NCI-H187 (cell line): Measurements from ENCODE around the gene PLA2G12A.
"Not testable (repeated sequence)": the region's sequence is repeated elsewhere in the genome, so short reads cannot be mapped to it uniquely, and the experiment has no call there.

Experiments
- DNase-seq, 2 experiments: peaks; one replicate each; lab custom pipeline; 2025; lab: John Stamatoyannopoulos, UW

The PLA2G12A gene

GRCh38 chr4:109728385-109728784, 1.5 kb downstream of the PLA2G12A start:
- no peak for DNase-seq

- DNase-seq: no peak
Observed at GRCh38 chr4:109723110-109723509, 6.8 kb downstream of the PLA2G12A start.

DNA sequence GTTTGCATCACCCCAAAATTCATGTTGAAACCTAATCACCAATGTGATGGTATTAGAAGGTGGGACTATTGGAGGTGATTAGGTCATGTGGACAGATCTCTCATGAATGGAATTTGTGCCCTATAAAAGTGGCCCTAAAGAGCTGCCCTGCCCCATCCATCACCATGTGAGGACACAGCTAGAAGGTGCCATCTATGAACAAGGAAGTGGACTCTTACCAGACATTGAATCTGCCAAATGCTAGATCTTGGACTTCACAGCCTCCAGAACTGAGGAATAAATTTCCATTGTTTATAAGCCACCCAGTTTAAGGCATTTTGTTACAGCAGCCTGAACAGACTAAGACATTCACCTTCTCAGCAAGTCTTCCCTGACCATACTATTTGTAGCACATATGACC, 7.5 kb downstream of the PLA2G12A start:
- no peak for DNase-seq

- no peak for DNase-seq
Observed at GRCh38 chr4:109721033-109721432, 8.8 kb downstream of the PLA2G12A start.

GRCh38 chr4:109719604-109720003, 10.3 kb downstream of the PLA2G12A start:
- DNase-seq: no peak

- DNase-seq: no peak
Observed at GRCh38 chr4:109718759-109719158, 11.1 kb downstream of the PLA2G12A start.

- no peak for DNase-seq
Observed at GRCh38 chr4:109713500-109713899, 16.4 kb downstream of the PLA2G12A start.

GRCh38 chr4:109708990-109709389, 20.9 kb downstream of the PLA2G12A start:
- DNase-seq: no peak

DNA sequence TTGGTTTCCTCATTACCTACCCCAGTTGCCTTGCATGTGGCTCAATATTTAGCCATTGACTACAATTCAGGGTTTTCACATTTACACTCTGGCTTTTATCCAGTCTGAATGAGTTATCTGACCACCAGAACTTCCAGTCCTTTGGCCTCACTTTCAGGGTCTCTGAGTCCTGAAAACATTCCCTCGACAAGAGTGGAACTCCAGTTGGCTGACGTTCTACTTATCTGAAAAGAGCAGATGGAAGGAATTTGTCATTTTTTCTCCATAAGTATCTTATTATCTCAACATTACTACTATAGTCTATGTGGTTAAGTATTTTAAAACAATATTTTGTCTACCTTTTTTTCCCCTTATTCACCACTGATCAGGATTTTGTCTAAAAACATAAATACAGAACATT, 21.4 kb downstream of the PLA2G12A start:
- DNase-seq: no peak

DNA sequence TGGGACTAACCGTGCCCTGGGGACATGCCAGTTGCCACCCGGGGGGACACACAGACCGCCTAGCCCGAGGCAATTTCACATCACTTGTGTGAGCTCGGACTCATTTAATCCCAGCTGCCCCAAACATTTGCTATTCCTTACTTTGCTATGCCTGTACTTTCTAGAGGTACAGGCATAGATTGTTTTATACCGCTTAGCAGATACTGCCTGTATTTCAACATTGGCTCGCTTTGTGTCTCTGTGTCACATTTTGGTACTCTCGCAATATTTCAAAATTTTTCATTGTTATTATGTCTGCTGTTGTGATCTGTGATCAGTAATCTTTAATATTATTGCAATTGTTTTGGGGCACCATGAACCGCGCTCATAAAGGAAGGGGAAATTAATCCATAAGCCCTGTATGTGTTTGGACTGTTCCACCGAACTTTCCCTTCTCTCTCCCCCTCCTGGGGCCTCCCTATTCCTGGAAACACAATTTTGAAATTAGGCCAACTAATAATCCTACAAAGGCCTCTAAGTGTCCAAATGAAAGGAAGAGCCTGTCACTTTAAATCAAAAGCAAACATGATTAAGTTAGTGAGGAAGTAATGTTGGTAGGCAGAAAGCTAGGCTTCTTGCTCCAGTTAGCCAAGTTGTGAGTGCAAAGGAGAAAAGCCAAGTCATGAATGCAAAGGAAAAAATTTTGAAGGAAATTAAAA, 26.1 kb downstream of the PLA2G12A start:
- DNase-seq: no peak

GRCh38 chr4:109702950-109703663, 26.8 kb downstream of the PLA2G12A start, which contains the start of gene CASP6:
CASP6 (minus strand) TSS chr4:109703445; CDS start chr4:109703395, 50 bp downstream.
- DNase-seq: peak; percentile 8 to 26

DNA sequence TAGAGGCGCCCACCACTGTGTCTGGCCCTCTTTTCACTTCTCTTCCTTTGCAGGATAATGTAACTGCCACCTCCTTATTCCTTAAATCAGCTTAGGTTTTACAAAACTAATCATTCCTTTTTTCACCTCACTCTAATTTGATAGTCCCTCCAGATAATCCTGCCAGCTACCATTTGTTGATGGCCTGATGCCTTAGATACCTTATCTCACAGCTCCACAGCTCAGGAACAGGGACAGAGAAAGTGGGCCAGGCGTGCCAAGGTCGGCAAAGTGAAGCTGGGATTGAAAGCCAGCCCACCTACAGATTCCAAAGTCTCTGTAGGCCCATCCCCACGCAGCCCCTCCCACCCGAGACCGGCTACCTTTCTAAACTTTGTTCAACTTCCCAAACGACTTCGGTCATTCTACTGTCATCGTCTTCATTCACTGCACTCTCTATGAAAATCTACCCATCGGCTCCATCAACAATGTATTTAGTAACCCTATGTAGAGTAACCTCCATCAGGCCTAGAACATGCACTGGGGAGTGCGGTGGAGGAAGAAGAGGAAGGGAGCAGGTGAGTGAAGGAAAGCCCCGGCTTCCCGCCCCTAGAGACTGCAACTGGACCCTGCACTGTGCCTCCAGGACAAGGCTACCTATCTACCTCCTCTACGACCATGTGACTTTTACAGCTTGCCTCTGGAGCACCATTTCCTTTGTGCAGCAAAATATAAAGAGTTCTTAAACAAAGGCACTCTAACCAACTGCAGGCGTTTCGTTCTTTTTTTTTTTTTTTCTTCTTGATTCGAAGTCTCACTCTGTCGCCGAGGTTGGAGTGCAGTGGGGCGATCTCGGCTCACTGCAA, 28.1 kb downstream of the PLA2G12A start:
- no peak for DNase-seq

DNA sequence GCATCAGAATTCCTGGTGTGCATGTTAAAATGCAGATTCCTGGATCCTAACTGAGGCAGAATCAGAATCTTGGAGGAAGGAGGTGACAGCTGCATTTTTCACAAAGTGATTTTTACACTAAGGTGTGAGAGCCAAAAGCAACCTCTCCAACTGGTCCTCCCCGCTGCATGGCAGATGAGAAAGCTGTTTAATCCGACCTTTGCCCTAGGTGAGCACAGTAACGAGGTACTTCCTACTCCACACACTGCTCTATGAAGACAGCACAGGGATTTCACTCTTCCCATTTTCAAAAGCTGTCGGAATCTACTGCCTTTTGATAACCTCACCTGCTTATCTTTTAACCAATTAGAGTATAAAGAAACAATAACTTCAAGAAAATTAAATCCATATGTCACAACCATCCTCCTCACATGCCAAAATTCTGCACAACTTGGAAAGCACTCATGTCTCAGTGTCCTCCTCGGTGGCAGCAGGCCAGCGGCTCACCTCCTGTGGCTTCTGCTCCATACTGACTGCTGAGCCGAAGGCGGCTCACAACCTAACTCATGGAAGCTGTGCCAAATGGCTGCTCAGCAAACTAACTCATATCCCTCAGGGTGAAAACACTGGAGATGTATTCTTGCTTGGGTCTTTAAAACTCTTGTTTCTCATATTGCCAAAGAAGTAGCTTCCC, 30.2 kb downstream of the PLA2G12A start:
- DNase-seq: no peak

- no peak for DNase-seq
Observed at GRCh38 chr4:109698656-109699055, 31.2 kb downstream of the PLA2G12A start.

DNA sequence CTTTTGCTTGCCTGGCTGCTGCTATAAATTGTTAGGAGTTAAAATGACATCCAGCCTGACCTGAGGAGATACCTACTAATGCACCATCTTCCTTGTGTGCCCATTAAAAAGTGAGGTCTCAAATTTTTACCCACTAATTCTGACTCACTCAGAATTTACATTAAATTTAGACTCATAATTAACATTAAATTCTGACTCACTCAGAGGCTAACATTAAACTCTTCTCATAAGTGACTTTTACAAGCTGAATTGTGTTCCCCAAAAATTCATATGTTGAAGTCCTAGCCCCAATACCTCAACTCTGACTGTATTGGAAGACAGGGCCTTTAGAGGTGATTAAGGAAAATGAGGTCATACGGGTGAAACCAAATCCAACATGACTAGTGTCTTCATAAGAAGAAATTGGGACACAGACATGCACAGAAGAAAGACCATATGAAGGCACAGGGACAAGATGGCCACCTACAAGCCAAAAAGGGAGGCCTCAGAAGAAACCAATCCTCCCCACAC, 38.4 kb downstream of the PLA2G12A start:
- DNase-seq: no peak

DNA sequence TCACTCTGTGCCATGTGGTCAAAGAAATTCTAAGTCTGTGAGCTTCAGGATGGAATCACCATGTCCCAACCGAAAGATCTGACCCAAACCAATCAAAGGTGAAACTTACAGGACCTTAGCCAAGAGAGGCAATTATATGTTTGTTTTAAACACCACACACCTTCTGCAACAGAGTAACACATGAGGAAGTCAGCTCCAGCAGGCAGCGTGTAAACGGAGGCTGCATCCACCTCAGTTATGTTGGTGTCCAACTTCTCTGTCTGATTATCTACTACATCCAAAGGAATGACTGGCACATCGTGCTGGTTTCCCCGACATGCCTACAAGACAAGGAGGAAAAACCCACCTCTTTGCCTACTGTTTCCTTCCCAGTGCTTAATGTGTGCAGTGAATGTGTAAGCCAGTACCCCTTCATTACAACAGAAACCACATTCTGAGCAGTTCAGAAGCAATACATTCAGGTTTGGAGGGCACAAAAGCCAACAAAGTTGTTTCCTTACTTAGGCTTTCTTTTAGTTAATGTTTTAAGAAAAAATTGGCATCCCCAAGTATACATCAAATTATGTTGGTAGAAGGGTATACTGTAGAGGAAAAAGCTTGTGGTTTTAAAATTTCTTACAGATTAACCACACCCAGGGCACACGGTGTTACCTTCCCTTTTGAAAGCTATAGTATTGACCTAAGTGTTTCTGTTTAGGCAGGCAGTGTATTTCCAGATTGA, 39.0 kb downstream of the PLA2G12A start:
- no peak for DNase-seq

DNA sequence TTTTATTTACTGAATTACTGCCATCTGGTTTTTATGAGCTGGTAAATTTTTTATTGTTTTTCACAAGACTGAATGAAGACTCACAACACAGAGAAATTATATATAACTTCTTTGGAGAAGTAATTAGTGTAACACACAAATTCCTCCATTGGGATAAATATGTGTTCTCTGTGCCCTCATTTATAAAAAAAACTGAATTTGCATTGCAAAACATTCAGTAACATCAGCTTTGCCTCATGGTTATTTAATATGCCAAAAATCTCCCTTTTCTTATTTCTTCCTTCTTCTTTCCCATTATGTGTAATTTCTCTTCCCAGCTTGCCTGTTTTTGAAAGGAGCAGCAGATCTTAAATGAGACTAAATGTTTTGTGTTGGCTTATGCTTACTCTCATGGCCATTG, 45.1 kb downstream of the PLA2G12A start:
- DNase-seq: no peak

- DNase-seq: no peak
Observed at GRCh38 chr4:109683621-109684253, 46.1 kb downstream of the PLA2G12A start.

DNA sequence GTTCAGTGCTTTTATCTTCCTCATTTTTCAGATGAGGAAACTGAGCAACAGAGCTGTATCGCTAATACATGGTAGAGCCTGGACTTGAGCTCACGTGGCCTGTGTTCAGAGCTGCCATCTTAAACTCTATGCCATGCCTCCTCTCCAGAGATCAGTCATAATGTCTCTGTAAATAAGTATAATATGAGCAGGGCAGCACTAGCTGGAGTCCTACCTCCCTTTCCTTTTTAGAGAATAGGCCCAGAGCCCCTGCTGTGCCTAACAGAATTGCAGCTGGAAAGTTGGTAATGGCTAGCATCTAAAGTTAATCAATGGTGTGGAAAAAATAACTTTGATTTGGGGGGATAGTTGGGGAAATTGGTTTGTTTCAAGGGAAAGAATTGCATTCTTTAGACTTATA, 47.0 kb downstream of the PLA2G12A start:
- DNase-seq: no peak

DNA sequence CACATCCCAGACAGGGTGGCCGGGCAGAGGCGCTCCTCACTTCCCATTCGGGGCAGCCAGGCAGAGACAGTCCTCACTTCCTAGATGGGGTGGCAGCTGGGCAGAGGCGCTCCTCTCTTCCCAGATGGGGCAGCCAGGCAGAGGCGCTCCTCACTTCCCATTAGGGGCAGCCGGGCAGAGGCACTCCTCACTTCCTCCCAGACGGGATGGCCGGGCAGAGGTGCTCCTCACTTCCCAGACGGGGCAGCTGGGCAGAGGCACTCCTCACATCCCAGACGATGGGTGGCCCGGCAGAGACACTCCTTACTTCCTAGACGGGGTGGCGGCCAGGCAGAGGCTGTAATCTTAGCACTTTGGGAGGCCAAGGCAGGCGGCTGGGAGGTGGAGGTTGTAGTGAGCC, 50.9 kb downstream of the PLA2G12A start:
- DNase-seq: not testable (repeated sequence)

GRCh38 chr4:109678472-109678871, 51.4 kb downstream of the PLA2G12A start:
- DNase-seq: not testable (repeated sequence)
